ENCODE data around the gene LSP1. TPM values are rescaled to one million over a fixed set of nuclear protein-coding genes. Genes with fewer than 3 reads are reported as not detected.

LSP1 gene
- total RNA-seq, 1 donor from 2014 or later = 301 TPM

DNA sequence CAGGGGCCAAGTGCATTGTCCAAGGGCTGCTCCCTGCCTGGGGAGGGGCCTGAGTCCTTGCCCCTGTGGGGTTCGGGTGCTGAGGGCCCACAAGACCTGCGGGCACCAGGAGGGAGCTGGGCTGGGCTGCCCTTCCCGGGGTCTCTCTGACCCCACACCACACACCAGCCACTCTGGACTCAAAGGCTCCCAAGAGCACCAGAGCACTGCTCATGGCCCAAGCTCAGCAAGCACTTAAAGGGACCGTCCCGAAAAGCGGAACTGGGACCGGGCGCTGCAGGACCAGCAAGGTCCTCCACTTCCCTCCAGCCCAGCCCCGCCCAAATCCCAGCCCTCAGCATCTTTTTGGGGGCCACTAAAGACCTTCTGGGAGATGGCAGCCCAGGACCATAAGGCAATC lies 5.3 kb downstream of the LSP1 start:
- Mint-ChIP-seq H3K4me3 (no peak overlapping the region), H3K4me1 (peaks cover 45% of the 10 kb centered on the region), H3K27ac (no peak overlapping the region), H3K27me3 (no peaks in the 10 kb centered on the region), H3K9me3 (no peaks in the 10 kb centered on the region), H3K36me3 (ENCODE audit: low read depth) (peaks cover 24% of the 10 kb centered on the region)
- no peak for ATAC-seq (ENCODE audit: low read depth)
- CTCF ChIA-PET = interaction anchor here (1.3 kb wide), 1 partner anchor 18 kb away, joined by 4 read pairs; no protein-coding TSS in a partner anchor
- POLR2A ChIA-PET = no interaction called here
- no peak for DNase-seq
- intact Hi-C loops (cut with micrococcal nuclease) = loop anchor here (10.0 kb wide), 1 partner anchor 1243 kb away; the partner anchor contains the start of gene IRF7
- TF ChIP-seq, protein P1, sequence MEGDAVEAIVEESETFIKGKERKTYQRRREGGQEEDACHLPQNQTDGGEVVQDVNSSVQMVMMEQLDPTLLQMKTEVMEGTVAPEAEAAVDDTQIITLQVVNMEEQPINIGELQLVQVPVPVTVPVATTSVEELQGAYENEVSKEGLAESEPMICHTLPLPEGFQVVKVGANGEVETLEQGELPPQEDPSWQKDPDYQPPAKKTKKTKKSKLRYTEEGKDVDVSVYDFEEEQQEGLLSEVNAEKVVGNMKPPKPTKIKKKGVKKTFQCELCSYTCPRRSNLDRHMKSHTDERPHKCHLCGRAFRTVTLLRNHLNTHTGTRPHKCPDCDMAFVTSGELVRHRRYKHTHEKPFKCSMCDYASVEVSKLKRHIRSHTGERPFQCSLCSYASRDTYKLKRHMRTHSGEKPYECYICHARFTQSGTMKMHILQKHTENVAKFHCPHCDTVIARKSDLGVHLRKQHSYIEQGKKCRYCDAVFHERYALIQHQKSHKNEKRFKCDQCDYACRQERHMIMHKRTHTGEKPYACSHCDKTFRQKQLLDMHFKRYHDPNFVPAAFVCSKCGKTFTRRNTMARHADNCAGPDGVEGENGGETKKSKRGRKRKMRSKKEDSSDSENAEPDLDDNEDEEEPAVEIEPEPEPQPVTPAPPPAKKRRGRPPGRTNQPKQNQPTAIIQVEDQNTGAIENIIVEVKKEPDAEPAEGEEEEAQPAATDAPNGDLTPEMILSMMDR (IDR thresholded peaks at IDR 0.05) = no peak

DNA sequence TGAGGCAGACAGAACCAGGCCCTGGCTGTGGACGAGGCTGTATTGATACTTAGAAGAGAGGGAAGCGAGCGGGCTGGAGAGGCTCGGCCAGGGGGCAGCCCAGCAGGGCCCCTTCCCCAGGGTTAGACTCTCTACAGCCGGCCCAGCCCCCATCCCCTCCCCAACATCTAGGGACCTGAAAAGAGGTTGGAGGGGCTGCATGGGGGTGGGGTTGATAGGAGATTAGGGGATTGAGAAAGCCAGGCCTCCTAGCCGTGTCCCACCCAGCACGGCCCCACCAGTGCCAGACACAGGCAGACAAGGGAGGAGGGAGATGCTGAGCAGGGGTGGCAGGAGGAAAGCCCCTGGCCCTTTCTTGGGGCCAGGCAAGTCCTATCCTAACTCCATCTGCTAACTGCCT lies 5.7 kb downstream of the LSP1 start:
- H3K27ac Mint-ChIP-seq = no peak overlapping the region
- no peak overlapping the region for H3K4me3 Mint-ChIP-seq
- H3K27me3 Mint-ChIP-seq = no peaks in the 10 kb centered on the region
- DNase-seq = no peak
- no peak for ATAC-seq (ENCODE audit: low read depth)
- ChIA-PET CTCF (interaction anchor here (1.3 kb wide), 1 partner anchor 164 kb away, joined by 3 read pairs; no protein-coding TSS in a partner anchor), POLR2A (interaction anchor here (1.3 kb wide), 1 partner anchor 9 kb away, joined by 3 read pairs; no protein-coding TSS in a partner anchor)
- H3K36me3 Mint-ChIP-seq (ENCODE audit: low read depth) = peaks cover 23% of the 10 kb centered on the region
- intact Hi-C loops (cut with micrococcal nuclease) = loop anchor here (10.0 kb wide), 1 partner anchor 1244 kb away; the partner anchor contains the start of gene IRF7
- TF ChIP-seq, protein P1 (IDR thresholded peaks at IDR 0.05) = no peak
- H3K4me1 Mint-ChIP-seq = peaks cover 44% of the 10 kb centered on the region
- H3K9me3 Mint-ChIP-seq = no peaks in the 10 kb centered on the region

DNA sequence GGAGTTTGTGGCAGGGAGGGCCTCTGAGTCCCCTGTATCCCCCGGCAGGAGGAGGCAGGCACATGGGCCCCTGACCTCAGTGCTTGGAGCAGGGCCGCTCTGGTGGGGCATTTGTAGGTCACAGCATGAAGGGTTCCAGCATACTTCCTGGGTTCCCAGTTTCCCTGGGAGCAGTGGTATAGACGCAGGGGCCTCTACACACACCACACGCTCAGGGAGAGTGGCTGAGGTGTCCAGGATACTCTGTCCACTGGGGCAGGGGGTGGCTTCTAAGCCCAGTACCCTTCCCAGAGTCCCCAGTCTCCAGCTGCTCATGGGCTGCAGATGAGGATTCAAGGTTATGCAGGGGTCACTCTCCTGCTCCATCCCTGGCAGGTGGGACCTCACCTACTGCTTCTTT lies 6.1 kb downstream of the LSP1 start:
- CTCF ChIA-PET = interaction anchor here (1.3 kb wide), 1 partner anchor 165 kb away, joined by 3 read pairs; no protein-coding TSS in a partner anchor
- POLR2A ChIA-PET = interaction anchor here (1.3 kb wide), 1 partner anchor 9 kb away, joined by 3 read pairs; no protein-coding TSS in a partner anchor
- Mint-ChIP-seq H3K4me1 (peaks cover 41% of the 10 kb centered on the region), H3K36me3 (ENCODE audit: low read depth) (peaks cover 19% of the 10 kb centered on the region), H3K27me3 (no peaks in the 10 kb centered on the region), H3K4me3 (no peak overlapping the region), H3K9me3 (no peaks in the 10 kb centered on the region), H3K27ac (no peak overlapping the region)
- TF ChIP-seq, protein P1 (IDR thresholded peaks at IDR 0.05) = no peak
- ATAC-seq (ENCODE audit: low read depth) (no peak), DNase-seq (no peak)
- intact Hi-C loops (cut with micrococcal nuclease) = loop anchor here (10.0 kb wide), 1 partner anchor 1244 kb away; the partner anchor contains the start of gene IRF7

DNA sequence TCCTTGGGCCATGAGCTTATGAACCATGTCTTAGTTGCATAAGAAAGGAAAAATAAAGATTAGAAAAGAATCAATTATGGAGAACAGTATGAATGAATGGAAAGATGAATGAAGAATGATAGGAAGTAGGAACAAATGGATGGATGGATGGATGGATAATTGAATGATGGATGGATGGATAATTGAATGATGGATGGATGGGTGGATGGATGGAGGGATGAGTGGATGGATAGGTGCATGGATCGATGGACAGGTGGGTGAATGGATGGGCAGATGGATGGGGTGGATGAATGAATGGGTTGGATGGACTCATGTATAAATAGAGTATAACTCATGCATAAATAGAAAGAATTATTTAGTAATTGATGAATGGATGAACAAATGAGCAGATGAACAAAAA lies 7.2 kb downstream of the LSP1 start:
- Mint-ChIP-seq H3K36me3 (ENCODE audit: low read depth) (peaks cover 21% of the 10 kb centered on the region), H3K27ac (no peak overlapping the region), H3K4me3 (no peak overlapping the region), H3K4me1 (peaks cover 41% of the 10 kb centered on the region), H3K27me3 (no peaks in the 10 kb centered on the region), H3K9me3 (no peaks in the 10 kb centered on the region)
- ChIA-PET POLR2A (interaction anchor here (1.3 kb wide), 1 partner anchor 10 kb away, joined by 3 read pairs; no protein-coding TSS in a partner anchor), CTCF (interaction anchor here (1.3 kb wide), 1 partner anchor 166 kb away, joined by 3 read pairs; no protein-coding TSS in a partner anchor)
- DNase-seq = no peak
- no peak for ATAC-seq (ENCODE audit: low read depth)
- TF ChIP-seq, protein P1 (IDR thresholded peaks at IDR 0.05) = no peak
- intact Hi-C loops (cut with micrococcal nuclease) = no loop called here

DNA sequence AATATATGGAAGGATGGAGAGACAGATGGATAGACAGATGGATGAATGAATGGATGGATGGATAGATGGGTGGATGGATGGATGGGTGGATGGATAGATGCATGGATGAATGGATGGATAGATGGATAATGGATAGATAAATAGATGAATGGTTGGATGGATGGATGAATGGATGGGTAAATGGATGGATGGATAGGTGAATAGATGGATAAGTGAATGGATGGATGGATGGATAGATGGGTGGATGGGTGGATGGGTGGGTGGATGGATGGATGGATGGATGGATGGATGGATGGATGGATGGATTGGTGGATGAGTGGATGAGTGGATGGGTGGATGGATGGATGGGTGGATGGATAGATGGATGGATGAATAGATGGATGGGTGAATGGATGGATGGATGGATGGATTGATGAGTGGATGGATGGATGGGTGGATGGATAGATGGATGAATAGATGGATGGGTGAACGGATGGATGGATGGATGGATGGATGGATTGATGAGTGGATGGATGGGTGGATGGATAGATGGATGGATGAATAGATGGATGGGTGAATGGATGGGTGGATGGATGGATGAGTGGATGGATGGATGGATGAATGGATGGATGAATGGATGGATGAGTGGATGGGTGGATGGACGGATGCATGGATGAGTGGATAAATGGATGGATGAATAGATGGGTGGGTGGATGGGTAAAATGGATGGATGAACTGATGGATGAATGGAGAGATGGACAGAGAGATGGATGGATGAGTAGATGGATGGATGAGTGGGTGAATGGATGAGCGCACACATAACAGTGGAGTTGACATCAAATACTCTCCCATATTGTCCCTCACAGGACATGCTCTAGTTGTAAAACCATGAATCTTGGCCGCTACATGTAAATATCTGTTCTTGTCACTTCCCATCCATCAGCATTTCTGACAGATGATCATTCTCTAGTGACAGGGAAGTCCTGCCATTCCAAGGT lies 8.8 kb downstream of the LSP1 start:
- DNase-seq (no peak), ATAC-seq (ENCODE audit: low read depth) (no peak)
- intact Hi-C loops (cut with micrococcal nuclease) = no loop called here
- Mint-ChIP-seq H3K27me3 (no peaks in the 10 kb centered on the region), H3K4me3 (no peak overlapping the region), H3K4me1 (peaks cover 39% of the 10 kb centered on the region), H3K36me3 (ENCODE audit: low read depth) (peaks cover 27% of the 10 kb centered on the region), H3K27ac (no peak overlapping the region), H3K9me3 (no peaks in the 10 kb centered on the region)
- ChIA-PET CTCF (interaction anchor here (1.9 kb wide), 1 partner anchor 15 kb away, joined by 4 read pairs; no protein-coding TSS in a partner anchor), POLR2A (no interaction called here)
- TF ChIP-seq, protein P1 (IDR thresholded peaks at IDR 0.05) = no peak

Measured in activated B cell treated with CpG ODN at 0.5 μM for 24 hours (primary cell).